Activated CD4-positive, alpha-beta T cell treated with anti-CD3 and anti-CD28 coated beads for 48 hours (primary cell): Measurements from ENCODE around the gene C3.

Experiments used
- DNase-seq: peaks from one replicate; pipeline ENCODE4 v3.0.0-alpha.2; 2020

C3 gene

DNA sequence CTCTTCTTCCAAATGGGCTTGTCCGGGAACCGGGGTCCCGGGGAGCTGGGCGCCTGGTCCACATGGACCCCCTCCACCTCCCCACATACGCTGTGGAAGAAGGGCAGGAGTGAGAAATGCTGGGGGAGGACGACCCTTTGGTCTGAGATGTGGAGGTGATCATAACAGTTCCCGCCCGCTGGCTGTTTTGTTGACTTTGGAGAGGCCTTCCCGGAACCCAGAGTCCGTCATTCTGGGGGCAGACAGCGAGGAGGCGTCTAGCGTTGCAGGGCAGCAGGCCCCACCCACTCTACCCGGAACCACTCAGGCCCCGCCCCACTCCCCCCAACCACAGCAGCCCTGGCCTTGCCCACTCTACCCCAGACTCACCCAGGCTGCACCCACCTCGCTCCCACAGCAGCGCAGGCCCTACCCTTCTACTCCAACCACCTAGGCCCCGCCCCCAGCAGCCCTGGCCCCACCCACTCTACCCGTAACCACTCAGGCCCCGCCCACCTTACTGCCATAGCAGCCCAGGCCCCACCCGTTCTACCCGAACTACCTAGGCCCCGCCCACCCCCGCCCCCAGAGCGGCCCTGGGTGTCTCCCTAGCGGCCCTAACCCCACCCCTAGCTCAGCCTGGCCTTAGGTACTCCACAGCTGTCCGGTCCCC, 9.8 kb upstream of the C3 start:
- peak; percentile 80 for DNase-seq

DNA sequence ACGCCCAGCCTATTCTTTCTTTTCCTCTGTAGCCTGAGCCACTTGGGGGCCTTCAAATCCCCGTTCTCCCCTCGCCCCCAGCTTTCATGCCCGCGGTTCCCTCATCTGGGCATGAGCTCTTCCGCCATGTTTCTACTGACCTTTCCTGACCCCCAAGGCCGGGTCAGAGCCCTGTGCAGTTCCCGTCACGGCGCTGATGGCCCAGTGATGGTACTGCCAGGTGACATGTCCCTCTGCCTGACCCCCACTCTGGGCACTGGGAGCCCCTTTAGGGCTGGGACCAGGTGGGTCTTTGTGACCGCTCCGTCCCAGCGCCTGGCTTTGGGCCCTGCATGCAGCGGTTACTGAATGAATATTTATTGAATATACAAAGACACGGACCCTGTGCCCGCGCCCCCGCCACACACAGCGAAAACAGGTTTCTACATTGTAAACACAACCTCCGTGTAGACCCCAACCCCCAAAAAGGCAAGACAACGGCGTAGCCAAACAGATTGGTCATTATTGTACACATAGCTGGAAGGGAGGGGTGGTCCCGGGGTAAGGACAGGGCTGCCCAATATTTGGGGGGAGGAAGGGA, 9.2 kb upstream of the C3 start:
- DNase-seq, result no peak

DNA sequence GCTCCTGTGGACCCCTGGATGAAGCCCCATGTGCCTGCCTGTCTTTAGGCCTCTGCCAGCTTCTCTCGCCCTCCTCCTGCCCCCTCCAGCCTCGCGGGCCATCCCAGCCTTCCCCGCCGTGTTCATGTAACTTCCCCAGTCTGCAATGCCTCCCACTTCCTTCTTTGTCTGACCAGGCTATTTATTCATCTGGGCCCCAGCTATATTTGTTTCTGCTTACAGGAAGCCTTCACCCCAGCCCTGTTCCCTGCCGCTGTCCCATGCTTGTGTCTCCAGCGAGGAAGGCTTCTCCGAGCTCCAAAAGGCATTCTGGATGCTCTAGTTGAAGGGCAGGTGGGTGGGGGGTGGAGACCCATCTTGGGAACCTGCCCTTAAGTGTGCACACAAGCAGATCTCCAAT, 7.9 kb upstream of the C3 start:
- no peak for DNase-seq

DNA sequence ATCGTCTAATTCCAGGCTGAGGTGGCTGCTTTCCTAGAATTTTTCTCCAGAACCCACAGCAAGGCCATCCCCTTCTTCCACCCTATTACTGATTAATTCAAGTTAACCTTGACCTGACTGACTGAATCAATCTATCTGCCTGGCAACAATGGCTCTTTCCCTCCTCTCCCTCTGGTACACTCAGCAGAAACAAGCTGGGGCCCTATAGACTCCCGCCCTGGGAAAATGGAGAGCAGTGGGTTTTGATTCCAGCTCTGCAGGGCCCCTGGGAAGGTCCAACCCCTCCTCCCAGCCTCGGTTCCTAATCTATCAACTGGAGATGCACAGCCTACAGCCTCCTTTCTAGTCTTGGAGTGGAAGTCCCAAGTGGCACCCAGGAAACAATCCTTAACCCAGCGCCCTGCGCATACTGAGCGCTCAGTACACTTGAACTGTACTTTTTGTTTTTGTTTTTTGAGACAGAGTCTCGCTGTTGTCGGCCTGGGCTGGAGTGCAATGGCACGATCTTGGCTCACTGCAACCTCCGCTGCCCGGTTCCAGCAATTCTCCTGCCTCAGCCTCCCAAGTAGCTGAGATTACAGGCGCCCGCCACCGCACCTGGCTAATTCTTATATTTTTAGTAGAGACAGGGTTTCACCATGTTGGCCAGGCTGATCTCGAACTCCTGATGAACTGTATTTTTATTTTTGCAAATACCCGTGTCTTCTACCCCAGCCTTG, 5.2 kb upstream of the C3 start:
- no peak for DNase-seq

DNA sequence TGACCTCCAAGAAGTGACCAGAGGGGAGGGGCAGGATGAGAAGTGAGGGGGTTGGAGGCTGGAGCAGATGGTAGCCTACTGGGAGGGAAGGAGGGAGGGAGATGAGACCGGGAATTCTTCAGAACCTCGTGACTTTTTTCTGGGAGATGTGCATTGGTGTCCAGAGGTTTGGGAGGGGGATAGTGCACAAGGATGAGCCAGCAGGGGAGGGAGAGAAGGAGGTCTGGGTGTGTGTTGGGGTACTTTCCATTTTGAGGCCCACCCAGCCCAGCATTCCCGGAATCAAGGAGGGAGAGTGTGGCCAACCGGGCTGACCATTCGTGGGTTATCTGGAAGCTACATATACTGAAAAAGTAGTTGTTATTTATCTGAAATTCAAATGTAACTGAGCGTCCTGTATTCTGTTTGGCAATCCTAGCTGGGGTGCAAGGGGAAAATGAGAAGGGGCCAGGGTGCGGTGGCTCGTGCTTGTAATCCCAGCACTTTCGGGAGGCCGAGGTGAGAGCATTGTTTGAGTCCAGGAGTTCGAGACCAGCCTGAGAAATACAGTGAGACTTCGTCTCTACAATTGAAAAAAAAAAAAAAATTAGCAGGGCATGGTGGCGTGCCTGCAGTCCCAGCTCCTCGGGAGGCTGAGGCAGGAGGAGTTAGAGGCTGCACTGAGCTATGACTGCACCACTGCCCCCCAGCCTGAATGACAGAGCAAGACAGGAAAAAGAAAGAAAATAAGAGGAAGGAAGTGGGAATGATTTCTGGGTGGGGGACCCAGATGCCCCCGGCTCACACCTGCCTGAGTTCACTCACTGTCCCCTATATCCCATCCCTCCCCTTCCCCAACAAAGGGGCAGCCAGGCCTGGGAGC, 4.4 kb upstream of the C3 start:
- no peak for DNase-seq

DNA sequence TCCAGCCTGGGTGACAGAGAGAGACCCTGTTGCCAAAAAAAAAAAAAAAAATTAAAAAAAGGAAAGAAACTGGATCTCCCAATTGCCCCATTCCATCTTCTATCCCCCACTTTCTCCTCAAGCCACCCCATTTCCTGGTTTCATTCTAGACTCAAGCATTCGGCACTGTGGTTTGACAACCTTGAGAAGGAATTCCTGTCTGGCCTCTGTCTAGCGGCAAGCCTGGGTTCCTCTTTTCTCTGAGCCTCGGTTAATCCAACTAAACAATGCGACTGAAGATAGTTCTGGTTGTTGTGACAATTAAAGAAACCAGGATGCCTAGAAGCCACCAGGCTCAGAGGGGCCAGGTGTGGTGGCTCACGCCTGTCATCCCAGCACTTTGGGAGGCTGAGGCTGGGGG, 3.3 kb upstream of the C3 start:
- DNase-seq, result no peak

DNA sequence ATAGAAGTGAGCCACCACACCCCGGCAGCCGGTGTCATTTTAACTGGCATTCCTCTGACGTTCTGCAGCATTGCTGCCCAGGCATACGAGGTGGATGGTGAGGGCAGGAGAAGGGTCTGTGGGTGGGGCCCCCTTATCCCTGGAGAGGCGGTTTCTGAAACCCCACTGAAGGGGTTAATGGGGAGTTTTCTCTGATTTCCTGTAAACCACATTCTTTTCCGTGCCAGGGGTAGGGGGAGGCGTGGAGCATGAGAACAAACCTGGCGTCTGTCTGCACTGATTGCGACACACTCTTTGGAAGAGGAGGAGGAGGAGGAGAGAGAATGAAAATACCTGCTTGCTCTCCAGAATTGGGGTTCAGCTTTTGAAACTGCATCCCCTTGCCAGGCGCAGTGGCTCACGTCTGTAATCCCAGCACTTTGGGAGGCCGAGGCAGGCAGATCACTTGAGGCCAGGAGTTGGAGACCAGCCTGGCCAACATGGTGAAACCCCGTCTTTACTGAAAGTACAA, 2.7 kb upstream of the C3 start:
- DNase-seq, result no peak

DNA sequence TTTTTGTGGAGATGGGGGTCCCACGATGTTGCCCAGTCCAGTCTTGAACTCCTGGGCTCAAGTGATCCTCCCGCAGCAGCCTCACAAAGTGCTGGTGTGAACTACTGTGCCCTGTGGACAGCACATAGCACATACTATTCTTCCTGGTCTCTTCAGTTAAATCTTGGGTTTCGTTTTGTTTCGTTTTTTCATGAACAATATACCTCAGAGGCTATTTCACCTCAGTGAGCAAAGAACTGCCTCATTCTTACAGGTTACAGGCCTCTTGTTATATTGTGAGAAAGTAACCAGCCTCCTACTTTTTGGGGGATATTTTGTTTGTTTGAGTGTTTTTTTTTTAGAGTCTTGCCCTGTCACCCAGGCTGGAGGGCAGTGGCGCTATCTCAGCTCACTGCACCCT, 1.3 kb upstream of the C3 start:
- DNase-seq, result no peak

DNA sequence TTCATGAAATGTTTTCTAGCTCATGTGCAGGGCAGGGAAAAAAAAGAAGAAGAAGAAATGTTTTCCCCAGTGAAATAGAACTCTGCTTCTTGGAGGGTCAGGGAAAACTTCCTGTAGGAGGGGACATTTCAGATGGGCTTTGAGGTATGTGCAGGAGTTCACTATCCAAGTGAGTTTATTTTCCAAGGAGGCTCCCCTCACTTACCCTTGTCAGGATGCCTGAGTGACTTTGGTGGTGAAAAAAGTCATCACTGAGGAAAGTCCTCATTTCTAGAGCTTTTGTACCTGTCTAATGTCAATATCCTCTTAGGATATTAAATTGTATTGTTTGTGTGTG, 656 bp upstream of the C3 start:
- DNase-seq, result no peak

DNA sequence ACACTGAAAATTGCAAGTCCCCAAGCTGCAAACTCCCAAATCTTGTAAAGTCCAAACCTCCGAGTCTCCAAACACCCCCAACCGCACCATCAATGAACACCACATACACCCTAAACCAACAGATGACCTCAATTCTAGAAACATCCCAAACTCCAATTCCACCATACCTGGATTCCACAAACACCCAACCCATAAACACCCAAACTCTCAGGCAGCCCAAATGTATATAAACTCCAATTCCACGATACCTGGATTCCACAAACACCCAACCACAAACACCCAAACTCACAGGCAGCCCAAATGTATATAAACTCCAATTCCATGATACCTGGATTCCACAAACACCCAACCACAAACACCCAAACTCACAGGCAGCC, 470 bp downstream of the C3 start:
- no peak for DNase-seq

DNA sequence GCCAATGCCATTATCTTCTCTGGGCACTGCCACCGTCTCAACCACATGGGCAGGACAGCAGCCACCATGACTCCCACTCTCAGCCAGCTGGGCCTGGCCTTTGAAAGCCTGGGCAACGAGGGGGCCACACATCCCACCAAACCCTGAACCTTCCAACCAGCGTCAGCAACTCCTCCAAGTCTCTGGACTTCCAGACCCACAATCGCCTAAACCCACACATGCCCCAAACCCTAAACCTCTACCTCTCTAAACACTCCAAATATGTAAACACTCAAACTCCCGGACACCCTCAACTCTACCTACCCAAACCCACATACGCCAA, 949 bp downstream of the C3 start:
- no peak for DNase-seq

DNA sequence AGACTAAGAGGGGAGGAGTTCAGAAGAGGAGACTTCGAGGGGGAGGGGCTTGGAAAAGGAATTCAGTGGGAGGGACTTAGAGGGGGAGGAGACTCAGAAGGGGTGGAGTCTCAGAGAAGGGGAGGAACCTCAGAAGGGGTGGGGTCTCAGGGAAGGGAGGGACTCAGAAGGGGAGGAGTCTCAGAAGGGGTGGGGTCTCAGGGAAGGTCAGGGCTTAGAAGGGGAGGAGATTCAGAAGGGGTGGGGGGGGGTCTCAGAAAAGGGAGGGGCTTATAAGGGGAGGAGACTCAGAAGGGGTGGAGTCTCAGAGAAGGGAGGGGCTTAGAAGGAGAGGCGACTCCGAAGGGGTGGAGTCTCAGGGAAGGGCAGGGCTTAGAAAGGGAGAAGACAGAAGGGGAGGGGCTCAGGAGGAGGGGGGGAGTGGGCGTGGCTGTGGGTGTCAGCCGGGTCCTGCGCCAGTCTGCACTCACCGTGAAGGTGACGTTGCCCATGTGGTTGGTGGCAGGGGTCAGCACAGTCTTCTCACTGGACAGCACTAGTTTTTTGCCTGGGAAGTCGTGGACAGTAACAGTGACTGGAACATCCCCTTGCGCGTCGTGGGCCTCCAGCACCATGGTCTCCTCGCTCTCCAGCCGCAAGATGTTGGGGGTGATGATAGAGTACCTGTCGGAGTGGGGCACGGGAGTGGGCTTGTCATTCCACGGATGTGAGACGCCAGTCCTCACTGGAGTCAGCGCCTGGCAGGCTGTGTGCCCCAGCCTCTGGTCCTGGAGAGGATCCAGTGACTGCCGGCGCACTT, 1.5 kb downstream of the C3 start:
- peak; percentile 58 for DNase-seq

DNA sequence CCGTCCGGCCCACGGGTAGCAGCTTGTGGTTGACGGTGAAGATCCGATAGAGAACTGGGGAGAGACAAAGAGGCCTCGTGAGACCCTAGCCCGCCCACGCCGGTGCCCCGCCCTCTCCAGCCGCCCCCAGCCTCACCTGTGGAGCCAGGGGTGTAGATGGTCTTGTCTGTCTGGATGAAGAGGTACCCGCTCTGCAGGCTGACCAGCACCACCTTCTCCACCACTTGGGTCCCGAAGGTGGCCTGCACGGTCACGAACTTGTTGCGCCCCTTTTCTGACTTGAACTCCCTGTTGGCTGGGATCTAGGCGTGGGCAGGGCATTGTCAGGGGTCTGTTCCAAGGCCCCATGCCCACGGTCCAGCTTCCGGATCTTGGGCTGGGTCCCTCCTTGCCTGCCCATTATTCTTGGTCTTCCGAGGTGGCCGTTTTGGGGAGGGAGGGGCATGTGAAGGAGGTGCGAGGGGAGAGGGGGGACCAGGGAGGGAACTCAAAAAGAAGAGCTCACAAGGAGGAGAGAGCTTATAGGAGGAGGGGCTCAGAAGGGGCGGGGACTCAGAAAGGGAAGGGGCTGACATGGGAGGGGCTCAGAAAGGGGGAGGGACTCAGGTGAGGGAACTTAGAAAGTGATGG, 2.2 kb downstream of the C3 start:
- no peak for DNase-seq

DNA sequence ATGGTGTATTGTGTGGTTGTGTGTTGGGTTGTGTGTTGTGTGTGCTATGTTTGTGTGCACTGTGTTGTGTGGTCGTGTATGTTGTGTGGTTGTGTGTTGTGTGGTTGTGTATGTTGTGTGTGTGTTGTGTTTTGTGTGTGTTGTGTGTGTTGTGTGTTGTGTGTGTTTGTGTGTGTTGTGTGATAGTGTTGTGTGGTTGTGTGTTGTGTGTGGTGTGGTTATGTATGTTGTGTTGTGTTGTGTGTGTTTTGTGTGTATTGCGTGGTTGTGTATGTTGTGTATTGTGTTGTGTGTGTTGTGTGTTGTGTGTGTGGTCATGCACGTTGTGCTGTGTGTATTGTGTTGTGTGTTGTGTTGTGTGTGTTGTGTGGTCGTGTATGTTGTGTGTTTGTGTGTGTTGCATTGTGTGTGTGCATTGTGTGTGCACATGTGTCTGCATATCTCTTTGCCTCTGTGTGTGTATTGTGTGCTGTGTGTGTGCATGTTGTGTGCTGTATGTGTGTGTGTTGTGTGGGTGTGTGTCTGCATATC, 2.9 kb downstream of the C3 start:
- DNase-seq, result no peak

DNA sequence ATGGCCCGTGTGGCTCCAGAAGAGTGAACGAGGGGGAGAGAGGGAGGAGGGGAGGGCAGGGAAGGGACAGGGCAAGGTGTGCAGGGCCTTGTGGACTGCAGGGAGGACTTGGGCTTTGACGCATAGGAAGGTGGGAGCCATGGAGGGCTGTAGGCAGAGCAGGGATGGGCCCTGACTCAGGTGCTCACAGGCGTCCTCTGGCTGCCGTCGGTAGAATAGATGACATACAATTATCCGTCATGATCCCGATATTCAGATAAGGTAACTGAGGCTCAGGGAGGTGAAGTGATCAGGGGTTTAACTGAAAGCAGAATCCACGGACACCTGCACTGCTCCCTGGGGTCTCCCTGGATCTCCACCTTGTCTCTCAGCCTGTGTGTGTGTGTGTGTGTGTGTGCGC, 3.4 kb downstream of the C3 start:
- DNase-seq, result no peak

DNA sequence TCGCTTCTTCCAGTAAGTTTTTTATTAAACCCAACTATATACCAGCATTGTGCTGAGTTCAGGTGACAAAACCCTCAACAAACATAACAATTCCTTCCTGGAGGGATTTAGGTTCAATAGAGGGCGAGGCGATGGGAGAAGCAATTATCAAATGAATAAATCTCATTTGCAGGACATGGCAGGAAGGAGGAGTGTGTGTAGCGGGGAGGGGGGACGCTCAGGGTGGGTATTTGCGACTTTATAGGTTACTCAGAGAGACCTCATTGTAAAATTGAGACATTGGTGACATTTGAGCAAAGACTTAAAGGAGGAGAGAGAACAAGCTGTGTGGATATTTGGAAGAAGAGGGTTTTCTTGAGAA, 3.9 kb downstream of the C3 start:
- DNase-seq, result no peak

DNA sequence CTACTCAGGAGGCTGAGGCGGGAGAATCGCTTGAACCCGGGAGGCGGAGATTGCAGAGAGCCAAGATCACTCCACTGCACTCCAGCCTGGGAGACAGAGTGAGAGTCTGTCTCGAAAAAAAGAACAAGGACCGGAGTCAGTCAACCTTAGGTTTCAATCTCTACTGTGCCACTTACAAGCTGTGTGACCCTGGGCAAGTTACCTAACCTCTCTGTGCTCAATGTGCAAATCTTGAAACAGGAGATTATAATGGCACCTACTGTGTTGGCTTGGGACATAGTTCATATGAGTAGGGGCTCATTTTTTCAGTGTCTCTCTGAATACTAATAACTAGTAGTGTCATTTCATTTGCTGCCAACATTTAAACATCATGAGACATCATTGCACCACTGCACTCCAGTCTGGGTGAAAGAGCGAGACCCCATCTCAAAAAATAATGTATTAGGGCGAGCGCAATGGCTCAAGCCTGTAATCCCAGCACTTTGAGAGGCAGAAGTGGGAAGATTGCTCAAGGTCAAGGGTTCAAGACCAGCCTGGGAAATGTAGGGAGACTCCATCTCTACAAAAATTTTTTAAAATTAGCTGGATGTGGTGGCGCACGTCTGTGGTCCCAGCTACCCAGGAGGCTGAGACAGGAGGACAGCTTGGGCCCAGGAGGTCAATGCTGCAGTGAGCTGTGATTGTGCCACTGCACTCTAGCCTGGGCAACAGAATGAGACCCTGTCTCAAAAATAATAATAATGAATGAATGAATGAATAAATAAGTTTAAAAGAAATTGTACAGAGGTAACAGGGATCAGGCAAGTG, 5.5 kb downstream of the C3 start:
- DNase-seq, result no peak

DNA sequence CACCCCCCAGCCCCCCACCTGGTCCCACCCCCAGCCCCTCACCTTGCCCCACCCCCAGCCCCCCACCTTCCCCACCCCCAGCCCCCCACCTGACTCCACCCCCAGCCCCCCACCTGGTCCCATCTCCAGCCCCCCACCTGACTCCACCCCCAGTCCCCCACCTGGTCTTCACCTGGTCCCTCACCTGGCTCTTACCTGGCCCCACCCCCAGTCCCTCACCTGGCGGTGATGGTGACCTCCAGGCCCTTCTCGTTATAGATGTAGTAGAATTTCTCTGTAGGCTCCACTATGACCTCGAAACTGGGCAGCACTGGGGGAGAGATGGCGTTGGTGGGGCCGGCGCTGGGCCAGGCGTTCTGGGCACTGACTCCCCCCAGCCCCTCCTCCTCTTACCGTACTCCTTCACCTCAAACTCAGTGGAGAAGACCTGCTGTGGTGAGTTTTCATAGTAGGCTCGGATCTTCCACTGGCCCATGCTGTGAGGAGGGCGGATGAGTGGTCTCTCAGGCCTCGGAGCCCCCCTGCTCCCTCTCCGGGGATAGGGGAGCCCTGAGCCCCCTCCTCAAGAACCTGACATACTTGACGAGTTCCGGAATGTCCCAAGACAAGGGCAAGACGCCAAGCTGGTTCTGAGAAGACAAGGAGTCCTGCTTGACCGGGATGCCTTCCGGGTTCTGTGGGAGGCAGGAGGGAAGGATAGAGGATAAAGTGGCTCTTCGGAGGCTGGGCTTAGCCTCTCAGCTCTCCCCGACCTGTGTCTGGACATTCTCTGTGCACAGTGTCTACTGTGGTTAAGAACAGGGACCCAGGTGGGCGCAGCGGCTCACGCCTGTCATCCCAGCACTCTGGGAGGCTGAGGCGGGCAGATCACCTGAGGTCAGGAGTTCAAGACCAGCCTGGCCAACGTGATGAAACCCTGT, 6.4 kb downstream of the C3 start:
- DNase-seq, result no peak

DNA sequence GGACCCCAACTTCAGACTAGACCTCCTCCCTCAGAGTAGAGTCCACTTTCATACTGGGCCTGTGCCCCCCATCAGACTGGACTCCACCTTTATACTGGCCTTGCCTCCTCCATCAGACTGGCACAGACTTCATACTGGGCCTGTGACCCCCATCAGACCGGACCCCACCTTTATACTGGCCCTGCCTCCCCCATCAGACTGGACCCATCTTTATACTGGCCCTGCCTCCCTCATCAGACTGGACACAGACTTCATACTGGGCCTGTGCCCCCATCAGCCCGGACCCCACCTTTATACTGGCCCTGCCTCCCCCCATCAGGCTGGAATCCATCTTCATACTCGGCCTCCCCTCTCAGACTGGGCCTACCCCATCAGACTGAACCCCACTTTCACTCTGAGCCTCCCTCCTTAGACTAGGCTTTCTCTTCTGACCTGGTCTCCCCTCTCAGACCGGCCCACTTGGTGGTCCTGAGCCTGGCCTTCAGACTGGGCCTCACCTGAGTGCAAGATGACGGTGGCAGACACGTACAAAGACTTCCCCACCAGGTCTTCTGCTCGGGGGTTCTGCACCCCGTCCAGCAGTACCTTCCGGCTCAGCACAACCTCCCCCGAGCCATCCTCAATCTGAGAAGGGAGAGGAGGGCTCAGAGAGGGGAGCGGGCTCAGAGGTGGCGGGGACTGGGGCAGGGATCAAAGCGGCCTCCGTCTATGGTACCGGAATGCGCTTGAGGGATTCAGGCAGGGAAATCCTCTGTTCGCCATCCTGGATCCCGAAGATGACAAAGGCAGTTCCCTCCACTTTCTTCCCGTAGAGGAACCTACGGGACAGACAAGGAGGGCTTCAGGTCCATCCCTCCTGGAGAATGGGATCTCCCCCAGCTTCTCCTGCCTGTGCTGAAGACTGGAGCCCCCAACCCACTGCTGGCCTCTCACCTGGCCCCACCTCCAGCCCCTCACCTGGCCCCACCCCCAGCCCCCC, 7.5 kb downstream of the C3 start:
- DNase-seq, result no peak
